ENCODE data around the gene PRDX4. TPM values are rescaled to one million over a fixed set of nuclear protein-coding genes. Genes with fewer than 3 reads are reported as not detected.

Gene PRDX4
- total RNA-seq, 6 donors from 2014 or later = 17.8 to 69.0 (median 58.4) TPM

Other genes starting within 250 kb of the PRDX4 start
- gene ACOT9, start 75.8 kb downstream of the PRDX4 start, total RNA-seq = 10 to 100 TPM; 40.3 to 54.5 (median 45.1) TPM
- 1,000 to 10,000 TPM in 4 of 6 donors, 100 to 1,000 TPM in 2; 657 to 1,891 (median 1,145) TPM for gene SAT1, start 115.7 kb downstream of the PRDX4 start, total RNA-seq
- gene APOO, start 240.4 kb downstream of the PRDX4 start, total RNA-seq = 10 to 100 TPM in 5 of 6 donors, under 1 TPM in 1; 0.89 to 15.0 (median 12.0) TPM
- gene CXorf58, start 240.5 kb downstream of the PRDX4 start, total RNA-seq = under 1 TPM in 1 of 6 donors, not detected in 5; 0.11 TPM

All from upper lobe of left lung (tissue), 6 donors.